Caco-2 (cell line): ENCODE measurements around the gene TACC2. TPM values are rescaled to one million over a fixed set of nuclear protein-coding genes. Genes with fewer than 3 reads are reported as not detected.
"Not testable (repeated sequence)": the region's sequence is repeated elsewhere in the genome, so short reads cannot be mapped to it uniquely, and the experiment has no call there.

Source experiments
- BruUV-seq: library from RNA; stranded (reverse); fragments of 400-500 nt; replicated peaks from 2 replicates; lab custom pipeline; 2021; lab: Mats Ljungman, UMichigan
- CTCF ChIA-PET: fragments of 300-600 bp; sonication (Branson Sonifier 250); formaldehyde crosslinking; loops from one replicate; lab custom pipeline; 2022; ENCODE audit warnings: antibody characterized with exemption; lab: Charles Lee
- POLR2A ChIA-PET: fragments of 300-600 bp; sonication (Branson Sonifier 250); formaldehyde crosslinking; loops from one replicate; lab custom pipeline; 2022; ENCODE audit warnings: antibody characterized with exemption; lab: Charles Lee
- DNase-seq, 2 experiments: peaks; one replicate each; pipeline versions ENCODE4 v3.0.0 to v3.0.0-alpha.2; 2020 to 2022
- H3K27me3 ChIP-seq: replicated peaks from 2 replicates; pipeline ENCODE4 v1.6.0; 2011; ENCODE audit warnings: low read length; ENCODE audit not compliant: control insufficient read depth, insufficient read depth
- H3K36me3 ChIP-seq: 2 replicates; pipeline ENCODE4 v1.5.1; 2011; ENCODE audit warnings: low read length; ENCODE audit not compliant: control insufficient read depth, insufficient read depth
- H3K4me1 ChIP-seq: fragments of 250-450 bp; sonication (Bioruptor Pico); 2 replicates; pipeline ENCODE4 v1.5.1; 2020; ENCODE audit warnings: mild to moderate bottlenecking
- H3K4me3 ChIP-seq: 2 replicates; pipeline ENCODE4 v1.5.1; 2011; ENCODE audit warnings: low read depth, mild to moderate bottlenecking, control low read depth, low read length
- H3K9me3 ChIP-seq: fragments of 250-450 bp; sonication (Bioruptor Pico); 2 replicates; pipeline ENCODE4 v1.5.1; 2020; ENCODE audit warnings: mild to moderate bottlenecking, moderate library complexity
- H3K27ac Mint-ChIP-seq: one replicate; pipeline ENCODE4 v1.8.0; 2022; ENCODE audit warnings: mixed read lengths; ENCODE audit not compliant: unreplicated experiment
- H3K27me3 Mint-ChIP-seq: one replicate; pipeline ENCODE4 v1.8.0; 2022; ENCODE audit warnings: mixed read lengths; ENCODE audit not compliant: insufficient read depth, unreplicated experiment
- H3K36me3 Mint-ChIP-seq: one replicate; pipeline ENCODE4 v1.8.0; 2022; ENCODE audit warnings: mild to moderate bottlenecking, mixed read lengths; ENCODE audit not compliant: insufficient read depth, unreplicated experiment
- H3K4me1 Mint-ChIP-seq: one replicate; pipeline ENCODE4 v1.8.0; 2022; ENCODE audit warnings: low read depth, mixed read lengths; ENCODE audit not compliant: unreplicated experiment
- H3K4me3 Mint-ChIP-seq: one replicate; pipeline ENCODE4 v1.8.0; 2022; ENCODE audit warnings: mild to moderate bottlenecking, moderate library complexity, mixed read lengths; ENCODE audit not compliant: unreplicated experiment
- H3K9me3 Mint-ChIP-seq: one replicate; pipeline ENCODE4 v1.8.0; 2022; ENCODE audit warnings: mixed read lengths; ENCODE audit not compliant: unreplicated experiment
- CTCF ChIP-seq, 2 experiments: fragments of 200-600 bp in 1 of 2; IDR thresholded peaks; 1 replicate in 1 of 2; 2 replicates in 1 of 2; pipeline versions ENCODE4 v1.5.1 to v1.8.0; 2011 to 2022; ENCODE audit warnings: antibody characterized with exemption in 1 of 2, control low read depth in 1 of 2, inconsistent platforms in 1 of 2, low read depth in 1 of 2, low read length in 1 of 2, mild to moderate bottlenecking in 1 of 2, moderate library complexity in 1 of 2; ENCODE audit not compliant: insufficient read depth in 1 of 2, severe bottlenecking in 1 of 2, unreplicated experiment in 1 of 2
- intact Hi-C: fragments of 100-400 bp; cut with micrococcal nuclease; formaldehyde crosslinking; loops from one replicate; pipeline ENCODE4 v1.10.0; 2022; ENCODE audit not compliant: unreplicated experiment
- total RNA-seq: library from RNA; stranded (reverse); gene quantifications from 2 replicates; pipeline ENCODE4 v1.2.3, GENCODE V29; 2022

Gene TACC2
- total RNA-seq, 1 experiment from 2014 or later: 117 TPM

- ChIA-PET CTCF (no interaction called here), POLR2A (interaction anchor here (0.7 kb wide), 1 partner anchor 99 kb away, joined by 3 read pairs; no protein-coding TSS in a partner anchor)
- Mint-ChIP-seq H3K36me3 (peaks cover 6% of the 10 kb centered on the region), H3K27me3 (no peaks in the 10 kb centered on the region), H3K27ac (no peak overlapping the region), H3K9me3 (peaks cover 15% of the 10 kb centered on the region), H3K4me1 (peaks cover 14% of the 10 kb centered on the region), H3K4me3 (no peak overlapping the region)
- no peak for TF ChIP-seq CTCF (IDR thresholded peaks at IDR 0.05; ENCODE audit: insufficient read depth in 1 of 2, low read depth in 1 of 2, low read length in 1 of 2, severe bottlenecking in 1 of 2, unreplicated experiment in 1 of 2)
- Histone ChIP-seq H3K27me3 (no peaks in the 10 kb centered on the region), H3K4me1 (peaks cover 29% of the 10 kb centered on the region), H3K36me3 (no peaks in the 10 kb centered on the region), H3K9me3 (peaks cover 5% of the 10 kb centered on the region; the same call in 1 of the 2 replicates), H3K4me3 (no peak overlapping the region)
- peak; percentile 15 to 50 for DNase-seq
- no TSS peak for BruUV-seq
- intact Hi-C loops: no loop called here
Observed at GRCh38 chr10:122013311-122013780, 24.4 kb downstream of the TACC2 start.

- H3K4me3 ChIP-seq: no peak overlapping the region
- no peaks in the 10 kb centered on the region for H3K36me3 ChIP-seq
- no peak for TF ChIP-seq CTCF (IDR thresholded peaks at IDR 0.05; ENCODE audit: insufficient read depth in 1 of 2, low read depth in 1 of 2, low read length in 1 of 2, severe bottlenecking in 1 of 2, unreplicated experiment in 1 of 2)
- peak; percentile 31 to 52 for DNase-seq
- ChIA-PET CTCF (interaction anchor here (0.6 kb wide), 1 partner anchor 37 kb away, joined by 3 read pairs; no protein-coding TSS in a partner anchor), POLR2A (no interaction called here)
- peak overlapping the region; percentile 17 for H3K4me3 Mint-ChIP-seq
- H3K4me1 Mint-ChIP-seq: peaks cover 14% of the 10 kb centered on the region
- H3K9me3 Mint-ChIP-seq: peaks cover 15% of the 10 kb centered on the region
- peaks cover 29% of the 10 kb centered on the region for H3K4me1 ChIP-seq
- BruUV-seq: no TSS peak
- H3K27ac Mint-ChIP-seq: peak overlapping the region; percentile 87
- peaks cover 18% of the 10 kb centered on the region for H3K36me3 Mint-ChIP-seq
- H3K9me3 ChIP-seq: 0 out of 2 replicates have a peak, but pooled peaks cover 5% of the 10 kb centered on the region
- no peaks in the 10 kb centered on the region for H3K27me3 ChIP-seq
- intact Hi-C loops: loop anchor here (5.0 kb wide), 1 partner anchor 48 kb away; no protein-coding TSS in a partner anchor
- H3K27me3 Mint-ChIP-seq: no peaks in the 10 kb centered on the region
Observed at GRCh38 chr10:122014652-122015248, 25.8 kb downstream of the TACC2 start.

- POLR2A ChIA-PET, H3K9me3 Mint-ChIP-seq, H3K27me3 ChIP-seq, CTCF ChIA-PET, H3K36me3 ChIP-seq, BruUV-seq, H3K9me3 ChIP-seq, H3K27me3 Mint-ChIP-seq: not testable (repeated sequence)
- Histone ChIP-seq H3K4me1 (peaks cover 35% of the 10 kb centered on the region), H3K4me3 (peak overlapping the region; percentile 41)
- Mint-ChIP-seq H3K4me1 (peaks cover 14% of the 10 kb centered on the region), H3K27ac (peak overlapping the region; percentile 94), H3K4me3 (peak overlapping the region; percentile 96), H3K36me3 (peaks cover 46% of the 10 kb centered on the region)
- intact Hi-C loops: loop anchor here (2.0 to 5.0 kb wide), 2 partner anchors 43 to 44 kb away; partner anchors contain the start of gene NSMCE4A
- DNase-seq: peak in 1 of 2 experiments; percentile 25
Observed at GRCh38 chr10:122017926-122018325, 29.0 kb downstream of the TACC2 start.
